Measurements from ENCODE around the gene TSPAN5.
"Not testable (repeated sequence)": the region's sequence is repeated elsewhere in the genome, so short reads cannot be mapped to it uniquely, and the experiment has no call there.

Gene TSPAN5

GRCh38 chr4:98658287-98659105, at the start of gene TSPAN5:
Gene TSPAN5 (minus strand): TSS chr4:98658611.
- DNase-seq = peak; percentile 77

- DNase-seq = no peak
These were observed 48.5 kb upstream of the TSPAN5 start for GRCh38 chr4:98706935-98707334.

- DNase-seq = no peak
These were observed 47.9 kb upstream of the TSPAN5 start for GRCh38 chr4:98706200-98706813.

- DNase-seq = not testable (repeated sequence)
These were observed 47.2 kb upstream of the TSPAN5 start for GRCh38 chr4:98705586-98705985.

GRCh38 chr4:98700656-98701055, 42.2 kb upstream of the TSPAN5 start:
- no peak for DNase-seq

GRCh38 chr4:98694076-98694475, 35.7 kb upstream of the TSPAN5 start:
- DNase-seq = no peak

- DNase-seq = no peak
These were observed 34.0 kb upstream of the TSPAN5 start for GRCh38 chr4:98692411-98692810.

- no peak for DNase-seq
These were observed 33.2 kb upstream of the TSPAN5 start for GRCh38 chr4:98691588-98691987.

GRCh38 chr4:98689507-98690174, 31.2 kb upstream of the TSPAN5 start:
- DNase-seq = no peak

- peak; percentile 76 for DNase-seq
These were observed 30.2 kb upstream of the TSPAN5 start for GRCh38 chr4:98688411-98689290.

- no peak for DNase-seq
These were observed 29.5 kb upstream of the TSPAN5 start for GRCh38 chr4:98687876-98688275.

- no peak for DNase-seq
These were observed 28.4 kb upstream of the TSPAN5 start for GRCh38 chr4:98686847-98687246.

- no peak for DNase-seq
These were observed 27.8 kb upstream of the TSPAN5 start for GRCh38 chr4:98686043-98686707.

- DNase-seq = no peak
These were observed 27.0 kb upstream of the TSPAN5 start for GRCh38 chr4:98685225-98686042.

GRCh38 chr4:98682719-98683118, 24.3 kb upstream of the TSPAN5 start:
- peak; percentile 64 for DNase-seq

- no peak for DNase-seq
These were observed 22.4 kb upstream of the TSPAN5 start for GRCh38 chr4:98680806-98681205.

GRCh38 chr4:98679738-98680137, 21.3 kb upstream of the TSPAN5 start:
- DNase-seq = no peak

GRCh38 chr4:98677799-98678198, 19.4 kb upstream of the TSPAN5 start:
- DNase-seq = no peak

- DNase-seq = no peak
These were observed 16.2 kb upstream of the TSPAN5 start for GRCh38 chr4:98674404-98675173.

- no peak for DNase-seq
These were observed 15.6 kb upstream of the TSPAN5 start for GRCh38 chr4:98673978-98674377.

GRCh38 chr4:98673288-98673644, 14.9 kb upstream of the TSPAN5 start:
- no peak for DNase-seq

All from HCEC 1CT (cell line).